ENCODE data around the gene INF2.
A peak's percentile ranks its signal among the peaks of the same experiment; 100 is the strongest.
"Not testable (repeated sequence)": the region's sequence is repeated elsewhere in the genome, so short reads cannot be mapped to it uniquely, and the experiment has no call there.

Gene INF2

DNA sequence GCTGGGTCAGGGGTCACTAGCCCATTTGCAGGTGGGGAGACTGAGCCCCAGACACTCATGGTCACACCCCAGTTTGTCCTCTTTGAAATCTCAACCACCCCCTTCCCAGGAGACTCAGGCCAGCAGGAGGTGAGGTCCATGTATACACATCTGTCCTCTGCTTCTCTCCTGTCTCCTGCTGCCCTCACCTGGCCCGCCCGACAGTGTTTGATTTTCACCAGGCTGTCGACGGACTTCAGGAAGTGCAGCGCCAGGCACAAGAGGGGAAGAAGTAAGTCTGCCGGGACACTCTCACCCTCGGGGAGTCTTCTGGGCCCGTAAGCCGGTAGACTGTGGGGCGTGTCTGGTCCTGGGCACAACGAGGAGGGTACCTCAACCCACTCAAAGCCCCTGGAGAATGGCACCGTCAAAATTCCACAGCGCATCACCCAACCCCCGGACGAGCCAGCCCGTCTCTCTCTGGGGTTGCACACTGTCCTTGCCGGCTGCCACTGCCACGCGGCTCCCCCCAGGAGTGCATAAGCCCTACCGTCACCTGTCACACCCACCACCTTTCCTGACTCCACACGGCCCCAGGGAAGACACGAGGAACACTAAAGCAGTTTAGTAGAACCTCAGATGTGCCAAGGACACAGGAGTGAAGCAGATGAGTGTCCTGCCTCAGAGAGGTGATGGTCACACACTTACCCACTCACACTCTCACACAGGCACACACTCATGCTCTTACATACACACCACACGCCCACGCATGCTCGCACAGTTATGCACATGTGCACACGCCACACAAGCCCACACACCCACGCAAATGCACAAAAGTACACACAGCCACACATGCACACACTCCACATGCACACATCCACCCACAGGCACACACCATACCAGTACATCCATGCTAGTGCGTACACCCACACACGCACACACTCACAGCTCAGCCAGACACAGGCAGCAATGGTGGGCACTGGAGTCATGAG, 50.4 kb downstream of the INF2 start:
- DNase-seq, result no peak

DNA sequence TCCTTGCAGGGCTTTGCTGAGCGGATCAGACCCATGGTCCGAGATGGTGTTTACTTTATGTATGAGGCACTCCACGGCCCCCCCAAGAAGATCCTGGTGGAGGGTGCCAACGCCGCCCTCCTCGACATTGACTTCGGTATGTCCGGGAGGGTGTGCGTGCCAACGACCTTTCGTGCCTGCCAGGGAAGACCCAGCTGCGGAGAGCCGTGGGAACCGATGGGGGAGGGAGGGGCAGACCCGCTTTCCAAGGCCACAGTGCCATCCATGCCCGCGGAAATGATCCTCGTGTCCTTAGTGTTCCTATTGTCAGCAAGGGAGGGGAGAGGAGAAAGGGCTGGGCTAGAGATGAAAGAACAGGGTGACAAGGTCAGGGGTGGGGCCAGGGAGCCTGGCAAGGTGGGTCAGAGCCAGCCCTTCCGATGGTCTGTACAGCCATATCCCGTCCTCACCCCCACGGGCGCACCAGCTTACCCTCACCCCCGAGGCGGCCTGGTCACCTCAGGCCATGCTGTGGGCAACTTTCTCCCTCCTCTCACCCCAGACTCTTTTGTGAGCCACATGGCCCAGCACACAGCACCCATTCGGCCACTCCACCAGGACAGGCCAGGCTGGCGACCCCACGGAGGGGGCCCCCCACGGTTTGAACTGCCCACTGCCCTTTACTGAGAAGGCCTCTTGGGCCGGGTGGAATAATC, 51.8 kb downstream of the INF2 start:
- no peak for DNase-seq

DNA sequence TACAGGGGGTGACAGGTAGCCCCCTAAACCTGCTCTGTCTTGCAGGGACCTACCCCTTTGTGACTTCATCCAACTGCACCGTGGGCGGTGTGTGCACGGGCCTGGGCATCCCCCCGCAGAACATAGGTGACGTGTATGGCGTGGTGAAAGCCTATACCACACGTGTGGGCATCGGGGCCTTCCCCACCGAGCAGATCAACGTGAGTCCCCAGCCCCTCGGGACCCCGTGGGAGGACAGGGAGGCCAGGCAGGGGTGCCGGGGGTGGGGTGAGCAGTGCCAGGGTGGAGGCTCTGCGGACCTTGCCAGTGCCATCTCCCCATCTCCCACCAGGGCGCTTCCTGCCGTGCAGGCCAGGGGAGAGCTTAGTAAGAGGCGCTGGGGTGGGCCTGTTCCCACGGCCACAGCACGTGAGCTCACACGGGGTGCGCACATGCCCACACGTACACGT, 52.4 kb downstream of the INF2 start:
- no peak for DNase-seq

GRCh38 chr14:104742586-104743455, 53.4 kb downstream of the INF2 start:
- DNase-seq, result no peak

GRCh38 chr14:104743461-104744380, 54.3 kb downstream of the INF2 start:
- no peak for DNase-seq

DNA sequence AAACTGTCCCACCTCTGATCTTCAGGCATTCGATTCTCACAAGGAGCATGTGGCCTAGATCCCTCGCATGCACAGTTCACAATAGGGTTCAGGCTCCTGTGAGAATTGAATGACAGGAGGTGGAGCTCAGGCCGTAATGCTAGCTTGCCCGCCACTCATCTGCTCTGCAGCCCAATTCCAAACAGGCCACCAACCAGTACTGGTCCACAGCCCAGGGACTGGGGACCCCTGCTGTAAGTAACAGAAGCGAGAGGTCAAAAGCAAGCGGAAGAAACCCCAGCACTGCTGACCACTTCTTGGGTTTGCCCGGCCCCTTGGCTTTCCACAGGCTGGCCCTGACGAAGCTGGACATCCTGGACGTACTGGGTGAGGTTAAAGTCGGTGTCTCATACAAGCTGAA, 55.1 kb downstream of the INF2 start:
- DNase-seq, result no peak

DNA sequence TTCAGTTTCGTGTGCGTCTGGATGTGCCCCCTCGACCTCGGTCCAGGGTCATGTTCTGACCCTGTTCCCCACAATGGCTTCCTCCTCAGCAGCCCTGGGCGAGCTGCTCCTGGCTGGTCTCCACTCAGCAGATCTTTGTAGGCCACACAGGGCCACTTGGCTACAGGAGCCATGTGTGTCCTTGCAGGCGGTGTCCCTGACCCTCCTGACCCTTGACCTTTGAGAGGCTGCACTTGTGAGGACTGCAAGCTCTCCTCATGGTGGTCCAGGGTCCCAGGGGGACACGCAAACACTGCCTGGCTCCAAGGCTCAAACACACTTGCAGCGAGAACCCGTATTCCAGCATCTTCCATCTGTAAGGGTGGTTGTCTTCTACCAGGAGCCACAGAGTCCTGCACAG, 56.0 kb downstream of the INF2 start:
- no peak for DNase-seq

GRCh38 chr14:104746071-104746545, 56.7 kb downstream of the INF2 start:
- DNase-seq, result no peak

- DNase-seq, result no peak
Measured at GRCh38 chr14:104746934-104747481, 57.6 kb downstream of the INF2 start.

DNA sequence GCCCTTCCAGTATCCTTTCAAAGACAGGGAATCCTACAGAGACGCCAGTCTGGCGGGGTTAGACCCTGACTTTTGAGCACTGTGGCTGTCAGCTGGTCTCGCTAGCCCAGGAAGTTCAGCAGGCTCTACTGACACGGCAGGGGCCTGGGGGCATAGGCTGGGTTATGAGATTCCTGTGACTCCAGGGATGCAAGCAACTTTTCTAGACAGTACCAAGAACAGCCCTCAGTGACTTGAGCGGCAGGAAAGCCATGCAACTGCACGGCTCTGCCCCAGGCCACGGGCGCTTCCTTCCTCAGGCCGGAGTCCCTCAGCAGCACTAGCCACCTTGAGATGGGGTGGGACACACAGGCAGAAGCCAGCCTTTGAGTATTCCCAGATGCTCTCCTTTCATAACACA, 58.5 kb downstream of the INF2 start:
- no peak for DNase-seq

- no peak for DNase-seq
Measured at GRCh38 chr14:104749111-104749649, 59.8 kb downstream of the INF2 start.

GRCh38 chr14:104750056-104750752, 60.8 kb downstream of the INF2 start:
- no peak for DNase-seq

DNA sequence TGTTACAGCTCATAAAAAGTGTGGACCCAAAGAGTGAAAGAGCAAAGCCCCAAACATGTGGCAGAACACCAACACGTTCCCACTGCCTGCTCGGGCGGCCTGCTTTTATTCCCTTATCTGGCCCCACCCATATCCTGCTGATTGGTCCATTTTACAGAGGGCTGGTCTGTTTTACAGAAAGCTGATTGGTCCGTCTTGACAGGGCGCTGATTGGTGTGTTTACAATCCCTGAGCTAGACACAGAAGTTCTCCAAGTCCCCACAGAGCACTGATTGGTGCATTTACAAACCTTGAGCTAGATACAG, 61.3 kb downstream of the INF2 start:
- DNase-seq, result not testable (repeated sequence)

DNA sequence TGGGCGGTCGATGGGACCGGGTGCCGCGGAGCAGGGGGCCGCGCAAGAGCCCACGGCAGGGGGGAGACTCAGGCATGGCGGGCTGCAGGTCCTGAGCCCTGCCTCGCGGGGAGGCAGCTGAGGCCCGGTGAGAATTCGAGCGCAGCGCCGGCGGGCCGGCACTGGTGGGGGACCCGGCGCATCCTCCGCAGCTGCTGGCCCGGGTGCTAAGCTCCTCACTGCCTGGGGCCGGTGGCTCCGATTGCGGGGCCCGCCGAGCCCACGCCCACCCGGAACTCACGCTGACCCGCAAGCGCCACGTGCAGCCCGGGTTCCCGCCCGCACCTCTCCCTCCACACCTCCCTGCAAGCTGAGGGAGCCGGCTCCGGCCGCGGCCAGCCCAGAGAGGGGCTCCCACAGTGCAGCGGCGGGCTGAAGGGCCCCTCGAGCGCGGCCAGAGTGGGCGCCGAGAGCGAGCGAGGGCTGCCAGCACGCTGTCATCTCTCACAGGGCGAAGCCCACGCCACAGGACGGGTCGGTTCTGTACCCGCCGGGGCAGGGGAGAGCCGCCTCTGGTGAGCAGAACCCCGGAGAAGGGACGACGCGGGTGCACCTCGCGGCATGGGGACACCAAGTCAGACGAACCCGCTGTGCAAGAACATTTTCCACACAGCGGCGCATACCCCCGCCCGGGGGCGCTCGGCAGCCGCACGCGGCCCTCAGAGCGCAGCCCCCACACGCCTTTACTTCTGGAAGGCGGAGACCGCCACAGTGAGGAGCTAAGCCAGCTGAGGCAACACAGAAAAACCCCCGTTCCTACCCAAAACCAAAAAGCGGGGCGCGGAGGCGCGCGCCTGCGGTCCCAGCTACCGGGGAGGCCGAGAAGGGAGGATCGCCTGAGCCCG, 62.4 kb downstream of the INF2 start:
- no peak for DNase-seq

GRCh38 chr14:104752423-104752734, 63.0 kb downstream of the INF2 start:
- no peak for DNase-seq

- DNase-seq, result peak; percentile 100
Measured at GRCh38 chr14:104752735-104753527, 63.5 kb downstream of the INF2 start, which contains the start of gene SIVA1. Gene SIVA1 (plus strand): TSS chr14:104753147. CDS start chr14:104753202, 55 bp downstream.

DNA sequence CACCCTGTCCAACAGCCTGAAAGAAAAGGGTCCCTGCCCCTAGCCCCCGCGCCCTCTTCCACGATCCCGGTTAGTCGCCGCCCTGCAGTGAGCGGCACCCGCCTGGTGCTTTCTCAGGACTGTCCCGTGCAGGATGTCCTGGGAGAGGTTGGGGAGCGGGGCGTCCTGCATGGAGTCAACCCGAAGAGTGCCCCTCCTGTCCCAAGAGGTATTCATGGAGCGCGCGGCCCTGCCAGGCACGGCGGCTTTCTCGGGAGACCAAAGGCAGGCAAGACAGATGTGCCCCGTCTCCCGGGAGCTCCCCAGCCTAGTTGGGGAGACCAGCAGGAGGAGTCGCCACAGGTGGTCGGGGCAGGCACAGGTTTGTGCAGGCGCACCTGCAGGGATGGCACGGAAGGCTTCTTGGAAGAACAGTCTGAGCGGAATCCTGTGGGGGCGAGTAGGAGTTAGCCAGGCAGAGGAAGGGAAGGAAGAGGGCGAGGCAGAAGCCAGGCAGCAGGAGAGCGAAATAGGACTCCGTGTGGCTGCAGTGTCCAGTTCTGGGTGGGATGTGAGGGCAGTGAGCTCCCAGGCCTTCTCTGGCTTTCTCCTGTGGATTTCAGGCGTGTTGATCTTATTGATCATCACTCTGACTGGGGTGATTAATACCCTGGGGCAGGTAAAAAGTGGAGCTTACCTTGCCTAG, 64.3 kb downstream of the INF2 start:
- DNase-seq, result peak in 1 of 2 donors; percentile 23

GRCh38 chr14:104754213-104754851, 64.9 kb downstream of the INF2 start:
- no peak for DNase-seq

Measured in bone marrow (tissue), 2 donors.